HS-5 (cell line): Measurements from ENCODE around the gene WDR93.
"Not testable (repeated sequence)": the region's sequence is repeated elsewhere in the genome, so short reads cannot be mapped to it uniquely, and the experiment has no call there.

ENCODE experiments used
- DNase-seq: peaks from one replicate; pipeline ENCODE4 v3.0.0-alpha.2; 2012; ENCODE audit warnings: low read depth

Gene WDR93

DNA sequence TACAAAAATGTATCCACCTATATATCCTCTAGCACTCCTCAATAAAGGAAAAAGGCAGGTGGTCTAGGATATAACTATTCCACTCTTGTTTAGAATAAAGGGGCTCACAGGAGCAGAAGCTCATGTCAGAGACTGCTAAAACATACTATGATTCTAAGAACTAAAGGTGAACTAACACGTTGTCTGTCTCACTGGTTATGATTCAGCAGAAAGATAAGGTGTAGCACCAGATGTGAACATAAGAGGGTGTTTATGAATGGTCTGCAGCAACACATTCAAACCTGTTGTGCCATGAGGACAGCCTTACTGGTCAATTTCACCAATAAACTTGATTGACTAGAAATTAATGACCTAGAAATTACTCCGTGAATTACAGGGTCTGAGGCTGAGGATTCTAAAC is 4.6 kb upstream of the WDR93 start:
- no peak for DNase-seq

DNA sequence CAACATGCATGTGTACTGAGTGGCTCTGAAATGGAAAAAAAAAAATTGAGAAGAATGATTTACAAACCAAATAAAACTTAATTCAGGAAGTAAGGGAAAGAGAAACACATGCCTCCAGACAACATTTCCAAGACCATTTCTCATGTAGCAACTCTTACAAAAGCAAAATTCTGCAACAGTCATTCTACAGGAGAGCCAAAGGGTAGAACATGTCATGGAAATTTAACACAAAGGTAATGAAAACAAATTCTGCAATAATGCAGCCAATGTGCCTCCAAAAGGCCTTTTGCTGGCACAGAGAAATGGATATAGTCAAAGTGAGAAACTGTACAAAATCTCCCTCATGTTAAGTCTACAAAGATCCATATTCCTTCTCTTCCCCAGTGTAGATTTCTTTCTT is 4.1 kb upstream of the WDR93 start:
- no peak for DNase-seq

DNA sequence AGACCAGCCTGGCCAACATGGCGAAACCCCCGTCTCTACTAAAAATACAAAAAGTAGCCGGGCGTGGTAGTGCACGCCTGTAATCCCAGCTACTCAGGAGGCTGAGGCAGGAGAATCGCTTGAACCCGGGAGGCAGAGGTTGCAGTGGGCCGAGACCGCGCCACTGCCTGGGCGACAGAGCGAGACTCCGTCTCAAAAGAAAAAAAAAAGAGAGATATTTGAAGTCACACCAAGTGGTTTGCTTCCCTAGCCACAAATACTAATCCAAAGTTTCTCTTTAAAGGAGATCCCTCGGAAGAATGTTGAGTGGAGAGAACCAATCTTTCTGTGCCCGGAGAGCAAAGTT is 708 bp upstream of the WDR93 start:
- DNase-seq: not testable (repeated sequence)

DNA sequence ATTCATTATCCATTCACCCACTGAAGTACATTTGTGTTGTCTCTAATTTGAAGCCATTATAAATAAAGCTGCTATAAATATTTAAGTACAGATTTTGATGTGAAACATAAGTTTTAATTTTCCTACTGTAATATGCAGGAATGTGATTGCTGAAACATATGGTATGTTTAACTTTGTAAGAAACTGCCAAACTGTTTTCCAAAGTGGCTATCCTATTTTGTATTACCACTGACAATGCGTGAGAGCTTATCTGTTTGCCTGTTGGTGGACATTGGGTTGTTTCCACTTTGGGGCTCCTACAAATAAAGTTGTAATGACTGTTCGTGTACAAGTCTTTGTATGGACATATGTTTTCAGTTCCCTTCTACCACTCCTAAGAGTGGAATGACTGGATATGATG is 2.5 kb downstream of the WDR93 start:
- no peak for DNase-seq

DNA sequence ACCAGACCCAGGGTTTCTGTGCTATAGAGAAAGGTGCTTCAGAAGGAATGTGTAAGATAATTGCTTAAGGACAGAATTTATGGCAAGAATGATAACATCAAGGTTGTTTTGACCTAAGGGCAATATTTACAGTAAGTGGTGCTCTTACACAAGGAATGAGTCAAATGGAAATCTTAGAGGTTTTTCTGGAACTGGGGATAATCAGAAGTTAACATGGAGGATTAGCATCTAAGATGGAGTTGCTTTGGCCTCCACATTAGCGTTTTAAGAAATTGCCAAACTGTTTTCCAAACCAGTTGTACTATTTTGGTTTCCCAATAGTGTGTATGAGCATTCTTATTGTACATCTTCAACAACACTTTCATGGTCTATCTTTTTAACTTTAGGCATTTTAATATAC is 3.1 kb downstream of the WDR93 start:
- DNase-seq: no peak

DNA sequence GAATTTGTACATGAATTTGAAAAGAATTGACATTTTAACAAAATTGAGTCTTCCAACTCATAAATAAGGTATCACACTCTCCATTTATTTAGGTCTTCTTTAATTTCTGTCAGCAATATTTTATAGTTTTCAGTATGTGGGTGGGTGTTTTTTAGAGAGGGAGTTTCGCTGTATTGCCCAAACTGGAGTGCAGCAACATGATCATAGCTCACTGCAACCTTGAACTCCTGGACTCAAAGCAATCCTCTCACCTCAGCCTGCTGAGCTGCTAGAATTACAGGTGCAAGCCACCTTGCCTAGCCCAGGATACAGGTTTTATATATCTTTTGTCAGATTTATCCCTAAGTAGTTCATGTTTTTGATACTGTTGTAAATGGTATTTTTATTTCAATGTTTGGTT is 4.6 kb downstream of the WDR93 start:
- no peak for DNase-seq

DNA sequence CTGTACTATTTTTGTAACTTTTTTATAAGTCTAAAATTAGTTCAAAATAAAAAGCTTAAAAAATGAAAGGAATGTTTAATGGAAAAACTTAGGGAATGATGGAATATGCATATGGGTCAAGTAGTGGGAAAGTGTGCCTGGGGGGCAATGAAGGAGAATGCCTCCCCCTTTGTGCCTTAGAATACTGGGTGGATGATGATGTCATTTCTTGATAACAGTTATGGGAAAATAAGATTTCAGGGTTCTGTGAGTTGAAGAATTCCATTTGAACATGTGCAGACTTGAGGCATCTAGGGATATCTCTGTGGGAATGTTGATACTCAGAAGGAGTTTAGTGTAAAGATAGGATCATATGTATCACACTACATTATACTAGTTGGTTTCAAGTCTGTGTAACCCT is 13.8 kb downstream of the WDR93 start:
- no peak for DNase-seq

DNA sequence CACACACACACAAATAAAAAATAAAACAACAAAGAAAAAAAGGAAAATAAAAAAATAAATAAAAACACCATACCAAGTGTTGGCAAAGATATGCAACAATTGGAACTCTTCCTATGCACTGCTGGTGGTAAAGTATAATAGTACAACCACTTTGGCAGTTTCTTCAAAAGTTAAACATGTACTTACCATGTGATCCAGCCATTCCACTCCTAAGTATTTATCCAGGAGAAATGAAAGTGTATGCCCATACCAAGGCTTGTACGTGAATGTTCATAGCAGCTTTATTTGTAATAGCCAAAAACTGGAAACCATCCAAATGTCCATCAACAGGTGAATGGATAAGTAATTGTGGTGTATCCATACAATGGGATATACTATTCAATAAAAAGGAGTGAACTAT is 17.0 kb downstream of the WDR93 start:
- DNase-seq: no peak

DNA sequence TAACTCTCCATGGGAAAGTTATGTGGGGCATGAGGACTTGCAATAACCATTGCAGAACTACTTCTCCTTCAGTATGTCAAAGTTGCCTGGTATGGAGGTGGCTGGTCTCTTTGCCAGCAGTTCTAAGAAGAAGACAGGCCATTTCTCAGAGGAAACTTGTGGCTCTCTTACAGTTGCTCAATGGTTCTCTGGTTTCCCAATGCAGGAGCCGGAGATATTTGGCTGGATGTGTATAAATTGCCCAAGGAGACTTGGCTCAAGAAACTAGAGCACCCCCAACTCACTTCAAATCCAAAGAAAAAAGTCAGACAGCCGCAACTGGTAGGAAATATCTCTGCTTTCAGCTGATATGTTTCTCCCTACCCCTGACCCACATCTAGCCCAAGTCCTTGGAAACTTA is 24.2 kb downstream of the WDR93 start:
- DNase-seq: no peak

DNA sequence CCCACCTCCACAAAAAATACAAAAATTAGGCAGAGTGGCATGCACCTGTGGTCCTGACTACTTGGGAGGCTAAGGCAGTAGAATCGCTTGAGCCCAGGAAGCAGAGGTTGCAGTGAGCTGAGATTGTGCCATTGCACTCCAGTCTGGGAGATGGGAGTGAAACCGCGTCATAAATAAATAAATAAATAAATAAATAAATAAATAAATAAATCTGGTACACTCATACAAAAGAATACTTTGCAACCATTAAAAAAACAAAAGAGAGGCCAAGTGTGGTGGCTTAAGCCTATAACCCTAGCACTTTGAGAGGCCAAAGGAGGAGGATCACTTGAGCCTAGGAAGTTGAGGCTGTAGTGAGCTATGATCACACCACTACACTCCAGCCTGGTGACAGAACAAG is 32.4 kb downstream of the WDR93 start:
- DNase-seq: no peak

DNA sequence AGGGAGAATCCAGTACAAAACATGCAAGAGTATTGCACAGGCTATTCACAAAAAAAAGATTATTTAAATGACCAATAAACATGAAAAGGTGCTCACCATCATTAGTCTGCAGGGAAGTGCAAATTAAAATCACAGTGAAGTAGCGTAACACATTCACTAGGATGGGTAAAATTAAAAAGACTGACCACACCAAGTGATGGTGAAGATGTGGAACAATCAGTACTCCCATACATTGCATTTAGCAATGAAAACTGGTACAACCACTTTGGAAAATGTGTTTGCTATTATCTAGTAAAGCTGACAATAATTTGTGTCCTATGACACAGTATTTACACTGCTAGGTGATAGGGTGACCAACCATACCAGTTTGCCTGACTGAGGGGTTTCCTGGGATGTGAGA is 34.0 kb downstream of the WDR93 start:
- DNase-seq: no peak

DNA sequence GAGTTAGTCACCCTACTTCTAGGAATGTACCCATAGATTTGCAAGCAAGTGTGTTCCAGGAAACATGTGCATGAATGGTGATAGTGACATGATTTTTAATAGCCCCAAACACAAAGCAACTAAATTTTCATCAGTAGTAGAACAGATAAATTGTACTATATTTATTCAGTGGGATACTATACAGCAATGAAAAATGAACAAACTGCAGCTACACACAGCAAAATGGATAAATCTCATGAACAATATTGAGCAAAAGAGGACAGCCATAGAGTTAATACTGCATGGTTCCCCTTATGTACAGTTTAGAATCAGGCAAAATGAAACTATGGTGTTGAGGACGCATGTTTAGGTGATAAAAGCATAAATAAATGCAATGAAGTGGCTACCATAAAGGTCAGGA is 34.5 kb downstream of the WDR93 start:
- DNase-seq: no peak

DNA sequence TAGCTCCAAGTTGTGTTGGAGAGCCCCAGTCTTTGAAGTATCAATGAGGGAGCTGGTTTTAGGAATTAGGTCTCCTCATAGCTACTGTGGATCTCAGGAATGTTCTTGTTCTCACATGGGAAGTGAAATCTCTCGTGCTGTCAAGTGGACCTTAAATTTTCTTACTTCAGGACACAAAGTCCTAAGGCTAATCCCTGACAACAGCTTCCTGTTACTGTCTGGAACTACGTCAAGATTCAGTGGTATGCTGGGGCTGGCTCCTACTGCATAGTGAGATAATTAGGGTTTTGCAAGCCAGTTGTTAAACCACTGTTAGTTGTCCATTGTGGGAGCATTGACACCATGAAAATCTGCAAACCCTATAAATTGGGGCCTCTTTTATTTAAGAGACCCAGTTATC is 37.6 kb downstream of the WDR93 start:
- no peak for DNase-seq

DNA sequence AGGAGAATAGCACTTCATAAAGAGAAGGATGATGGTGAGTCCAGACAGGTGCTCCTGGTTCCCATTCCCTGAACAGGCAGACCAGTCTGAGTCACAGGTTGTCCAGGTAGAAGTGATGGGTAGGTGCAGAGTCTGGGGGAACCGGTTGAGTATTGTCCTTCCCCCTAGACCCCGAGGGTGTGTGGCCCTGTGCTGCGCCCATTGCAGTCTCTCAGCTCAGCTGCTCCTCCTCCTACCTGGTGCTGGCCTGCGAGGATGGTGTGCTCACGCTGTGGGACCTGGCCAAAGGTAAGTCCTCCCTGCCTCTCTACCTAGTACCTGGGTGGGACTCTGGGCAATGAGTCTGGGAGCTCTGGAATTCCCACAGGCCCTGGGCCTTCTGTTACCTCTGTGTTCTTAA is 40.7 kb downstream of the WDR93 start:
- no peak for DNase-seq

DNA sequence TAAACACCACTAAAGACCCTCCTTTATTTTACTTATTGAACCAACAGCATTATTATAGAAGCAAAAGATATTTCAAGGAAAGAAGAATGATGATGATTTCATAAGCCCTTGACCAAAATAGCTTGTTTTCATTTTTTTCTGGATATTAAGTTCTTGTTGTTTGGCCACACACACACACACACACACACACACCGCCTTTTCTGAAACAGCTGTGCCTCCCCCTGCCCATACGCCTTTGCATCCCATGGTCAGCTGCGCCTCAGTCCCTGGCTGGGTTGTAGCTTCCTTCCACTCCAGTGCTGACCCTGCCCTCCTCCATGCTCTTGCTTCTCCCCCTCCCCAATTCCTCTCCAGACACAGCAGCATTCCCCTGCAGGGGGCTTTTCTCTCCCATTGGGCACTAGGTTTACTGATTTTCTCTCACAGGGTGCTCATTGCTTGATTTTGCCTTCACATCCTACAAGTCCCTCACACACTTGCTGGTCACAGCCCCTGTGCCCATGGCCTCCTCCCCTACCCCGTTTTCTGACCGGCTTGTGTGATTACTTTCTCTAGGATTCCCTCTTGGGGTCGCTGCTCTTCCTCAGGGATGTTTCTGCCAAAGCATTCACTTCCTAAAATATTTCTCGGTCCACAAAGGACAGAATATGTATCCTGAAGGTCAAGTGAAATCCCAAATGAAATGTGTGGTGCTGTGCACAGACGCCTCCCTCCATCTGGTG is 42.0 kb downstream of the WDR93 start:
- DNase-seq: no peak

DNA sequence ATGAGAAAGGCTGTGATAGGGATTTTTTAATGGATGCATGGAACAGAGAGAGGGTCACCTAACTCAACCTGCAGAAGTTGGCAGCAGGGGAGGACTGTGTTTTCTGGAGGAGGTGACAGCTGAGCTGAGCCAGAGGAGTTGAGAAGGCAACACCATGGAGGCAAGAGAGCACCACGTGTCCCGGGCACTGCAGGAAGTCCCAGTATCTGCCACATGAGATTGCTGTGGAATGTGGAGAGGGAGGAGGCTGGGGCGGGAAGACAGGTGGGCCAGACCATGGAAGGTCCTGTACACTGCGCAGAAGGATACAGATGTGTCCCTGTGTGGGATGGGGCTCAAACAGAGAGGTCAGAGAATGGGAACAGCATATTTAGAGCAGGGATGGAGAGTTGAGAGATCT is 45.2 kb downstream of the WDR93 start:
- no peak for DNase-seq

DNA sequence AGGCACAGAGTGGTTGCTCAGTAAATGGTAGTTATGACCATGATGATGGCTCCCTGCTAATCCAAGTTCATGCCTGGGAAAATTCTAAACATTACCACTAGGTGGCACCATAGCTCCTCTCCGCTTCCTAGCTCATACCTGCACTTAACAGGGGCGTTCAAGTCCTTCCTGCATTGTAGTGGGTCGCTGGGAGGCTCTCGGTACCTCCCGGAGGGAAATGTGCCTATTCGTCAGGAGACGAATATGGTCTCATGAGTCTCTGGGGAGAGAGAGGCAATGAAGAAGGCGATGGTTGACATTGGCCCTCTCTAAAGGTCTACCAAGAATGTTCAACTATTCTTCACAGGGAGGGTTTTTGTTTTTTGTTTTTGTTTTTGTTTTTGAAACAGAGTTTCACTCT is 49.5 kb downstream of the WDR93 start:
- peak; percentile 35 for DNase-seq

DNA sequence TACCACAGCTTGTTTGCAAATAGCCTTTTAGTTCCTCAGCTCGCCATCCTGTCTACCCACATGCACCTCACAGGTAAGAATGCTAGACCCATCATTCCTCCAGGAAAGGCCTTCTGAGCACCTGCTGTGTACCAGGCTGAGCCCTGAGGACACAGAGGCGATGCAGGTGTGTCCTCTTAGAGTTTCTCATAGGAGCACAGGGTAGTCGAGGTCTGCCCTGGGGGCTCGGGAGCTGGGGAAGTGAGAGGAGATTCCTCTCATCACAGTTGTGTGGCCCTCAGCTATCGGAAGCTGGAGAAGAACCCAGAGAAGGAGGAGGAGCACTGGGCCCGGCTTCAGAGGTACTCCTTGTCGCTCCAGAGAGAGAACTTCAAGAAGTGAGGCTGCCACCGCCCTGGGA is 52.4 kb downstream of the WDR93 start:
- DNase-seq: no peak

DNA sequence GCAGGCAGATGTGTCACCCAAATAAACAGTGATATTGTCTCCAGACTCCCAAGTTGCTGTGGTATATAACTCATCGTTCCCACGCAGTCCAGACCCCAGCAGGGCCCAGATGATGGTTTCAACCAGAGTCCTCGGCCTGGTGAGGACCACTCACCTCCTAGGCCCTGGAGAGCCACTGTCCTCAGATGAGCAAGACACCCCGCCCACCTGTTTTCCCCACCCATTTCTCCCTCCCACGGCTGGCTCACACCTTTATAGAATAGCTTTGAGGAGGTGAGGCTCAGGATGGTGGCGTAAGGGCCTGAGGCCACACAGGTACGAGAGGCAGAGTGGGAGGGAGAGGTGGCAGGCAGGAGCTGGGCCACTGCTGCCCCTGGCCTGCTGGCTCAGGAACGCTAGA is 53.0 kb downstream of the WDR93 start:
- DNase-seq: no peak

DNA sequence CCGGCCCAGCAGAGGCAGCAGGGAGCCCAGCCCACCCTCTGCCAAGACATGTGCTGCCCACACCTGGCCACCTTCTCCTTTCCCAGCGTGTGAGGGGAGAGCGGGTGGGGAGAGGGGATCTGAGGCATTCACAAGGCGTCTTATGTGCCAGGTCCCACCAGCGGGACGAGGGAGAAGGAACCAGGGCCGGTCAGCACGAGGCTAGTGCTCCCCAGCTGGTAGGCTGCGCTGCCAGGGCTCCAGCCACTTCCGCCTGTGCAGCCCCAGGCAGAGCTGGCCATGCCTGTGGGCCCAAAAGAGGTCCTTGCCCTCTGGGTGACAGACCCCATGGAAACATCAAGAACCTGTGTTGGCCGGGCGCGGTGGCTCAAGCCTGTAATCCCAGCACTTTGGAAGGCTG is 54.5 kb downstream of the WDR93 start:
- no peak for DNase-seq

DNA sequence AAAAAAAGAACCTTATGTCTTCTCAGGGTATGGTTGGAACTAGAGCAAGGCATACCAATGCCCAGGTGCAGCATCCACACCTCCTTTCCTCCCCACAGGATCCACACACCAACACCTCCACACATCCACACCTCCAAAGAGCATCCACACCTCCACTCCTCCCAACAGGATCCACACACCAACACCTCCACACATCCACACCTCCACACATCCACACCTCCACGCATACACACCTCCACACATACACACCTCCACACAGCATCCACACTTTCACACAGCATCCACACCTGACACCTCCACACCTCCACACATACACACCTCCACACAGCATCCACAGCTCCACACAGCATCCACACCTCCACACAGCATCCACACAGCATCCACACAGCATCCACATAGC is 55.2 kb downstream of the WDR93 start:
- DNase-seq: no peak

DNA sequence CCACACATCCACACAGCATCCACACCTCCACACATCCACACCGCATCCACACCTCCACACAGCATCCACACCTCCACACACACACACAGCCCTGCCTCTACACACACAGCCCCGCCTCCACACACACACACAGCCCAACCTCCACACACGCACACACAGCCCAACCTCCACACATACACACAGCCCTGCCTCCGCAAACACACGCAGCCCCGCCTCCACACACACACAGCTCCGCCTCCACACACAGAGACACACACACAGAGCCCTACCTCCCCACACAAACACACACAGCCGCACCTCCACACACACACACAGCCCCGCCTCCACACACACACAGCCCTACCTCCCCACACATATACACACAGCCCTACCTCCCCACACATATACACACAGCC is 55.8 kb downstream of the WDR93 start:
- no peak for DNase-seq

DNA sequence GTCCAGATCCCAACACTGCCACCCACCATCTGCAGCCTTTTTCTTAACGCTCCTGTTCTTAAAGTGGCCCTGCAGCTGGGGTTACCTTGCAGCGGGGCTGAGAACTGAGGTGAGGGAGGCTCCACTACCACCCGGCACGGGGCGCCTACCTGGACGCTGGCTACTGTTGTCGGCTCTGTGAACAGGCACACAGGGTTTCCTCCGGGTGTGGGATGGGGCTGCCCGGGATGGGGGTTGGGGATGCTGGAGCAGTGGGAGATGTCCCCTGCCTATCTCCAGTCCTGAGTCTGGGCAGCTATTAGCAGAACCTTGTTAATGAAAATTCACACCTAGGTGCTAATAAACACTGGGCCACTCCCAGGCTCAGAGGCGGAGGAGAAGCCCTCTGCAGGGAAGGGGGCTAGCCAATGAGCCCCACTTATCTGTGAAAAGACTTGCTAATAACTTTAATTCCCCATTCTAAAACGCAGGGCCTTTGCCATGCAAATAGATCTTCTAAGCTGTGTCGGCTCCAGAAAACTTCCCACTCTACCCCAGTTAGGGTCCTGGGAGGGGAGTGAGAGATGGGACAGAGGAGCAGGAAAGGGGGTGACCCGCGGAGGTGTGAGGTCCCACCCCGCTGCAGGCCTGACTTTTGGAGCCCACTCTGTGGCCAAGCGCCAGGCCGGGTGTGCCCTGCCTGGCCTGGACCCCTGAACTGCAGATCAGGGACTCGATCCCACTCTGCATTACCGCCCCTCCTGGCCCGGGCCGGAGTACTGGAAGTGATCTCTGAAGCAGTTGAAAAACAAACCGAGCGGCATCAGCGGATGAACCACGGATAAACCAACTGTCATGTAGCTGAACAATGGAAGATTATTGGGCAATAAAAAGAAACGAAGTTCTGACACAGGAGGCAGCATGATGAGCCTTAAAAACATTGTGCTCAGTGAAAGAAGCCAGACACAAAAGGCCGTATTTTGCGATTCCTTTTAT is 57.4 kb downstream of the WDR93 start:
- no peak for DNase-seq

DNA sequence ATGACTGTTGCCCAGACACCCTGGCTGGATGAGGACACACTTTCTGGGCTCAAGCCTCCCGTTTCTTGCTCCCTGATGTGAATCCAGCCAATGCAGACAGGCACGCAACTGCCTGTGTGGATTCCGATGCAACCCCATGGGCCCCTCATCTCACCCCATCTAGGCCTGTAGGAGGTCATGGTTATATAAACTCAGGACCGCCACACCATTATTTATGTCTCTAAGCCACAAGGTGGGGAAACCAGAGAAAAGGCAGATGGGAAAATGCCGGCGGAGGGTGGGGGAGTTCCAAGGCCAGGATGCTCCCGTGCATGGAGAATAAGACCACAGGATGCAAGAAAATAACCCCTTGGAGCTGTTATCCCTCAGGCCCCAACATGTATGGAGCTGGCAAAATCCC is 58.4 kb downstream of the WDR93 start:
- no peak for DNase-seq
